GM18498 (cell line): ENCODE data around the gene CCDC200.
"Not testable (repeated sequence)": the region's sequence is repeated elsewhere in the genome, so short reads cannot be mapped to it uniquely, and the experiment has no call there.

ENCODE experiments used
- ATAC-seq: cut with Tn5 transposase; IDR thresholded peaks from one replicate; pipeline ENCODE4 v1.9.1; 2021; ENCODE audit warnings: mild to moderate bottlenecking, moderate library complexity; ENCODE audit not compliant: unreplicated experiment

Gene CCDC200

GRCh38 chr17:43216762-43217613 is 11.4 kb downstream of the CCDC200 start:
- ATAC-seq, result no peak

- ATAC-seq, result no peak
Measured at GRCh38 chr17:43216369-43216761, 12.1 kb downstream of the CCDC200 start.

DNA sequence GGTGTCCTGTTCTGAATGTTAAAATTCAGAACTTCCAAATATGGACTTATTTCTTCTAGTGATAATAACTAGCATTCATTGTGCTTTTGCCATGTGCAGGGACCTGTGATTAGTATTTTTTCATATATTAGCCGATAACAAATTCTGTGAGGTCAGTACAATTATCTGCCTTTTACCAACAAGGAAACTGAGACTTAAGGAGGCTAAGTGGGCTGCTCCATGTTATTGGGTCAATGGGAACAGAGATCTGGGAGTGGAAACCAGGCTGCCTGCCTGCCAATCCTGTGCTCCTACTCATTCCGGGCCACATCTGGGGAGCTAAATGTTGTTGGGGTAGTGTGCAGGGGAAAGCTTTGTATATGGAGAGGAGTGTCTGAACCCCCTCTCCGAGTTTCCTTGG is 13.1 kb downstream of the CCDC200 start:
- no peak for ATAC-seq

DNA sequence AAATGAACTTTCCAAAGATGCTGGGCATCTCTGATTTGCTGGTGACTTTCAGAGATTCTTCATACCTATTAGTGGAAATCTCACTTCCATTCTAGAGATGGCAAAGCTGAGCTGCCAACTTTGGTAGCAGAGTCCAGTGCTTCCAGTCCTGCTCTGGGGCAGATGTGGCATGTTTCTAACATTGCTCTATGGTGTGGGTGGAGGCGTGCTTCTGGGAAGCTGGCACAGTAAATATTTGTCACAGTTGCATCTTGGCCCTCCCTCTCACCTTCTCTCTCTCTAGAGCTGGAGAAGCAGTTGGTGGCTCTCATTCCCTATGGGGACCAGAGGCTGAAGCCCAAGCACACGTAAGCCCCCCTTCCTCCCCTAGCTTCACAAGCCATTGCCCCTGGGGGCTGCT is 14.9 kb downstream of the CCDC200 start:
- no peak for ATAC-seq

- no peak for ATAC-seq
Measured at GRCh38 chr17:43212641-43213490, 15.6 kb downstream of the CCDC200 start.

GRCh38 chr17:43211480-43212402 is 16.7 kb downstream of the CCDC200 start, which contains the start of gene TMEM106A:
Gene TMEM106A, plus strand, starts transcription at chr17:43211875. Its CDS starts 1,167 bp downstream, at chr17:43213042.
- peak; percentile 78 for ATAC-seq

GRCh38 chr17:43211123-43211479 is 17.3 kb downstream of the CCDC200 start:
- no peak for ATAC-seq

GRCh38 chr17:43210576-43210975 is 17.8 kb downstream of the CCDC200 start:
- ATAC-seq, result no peak

DNA sequence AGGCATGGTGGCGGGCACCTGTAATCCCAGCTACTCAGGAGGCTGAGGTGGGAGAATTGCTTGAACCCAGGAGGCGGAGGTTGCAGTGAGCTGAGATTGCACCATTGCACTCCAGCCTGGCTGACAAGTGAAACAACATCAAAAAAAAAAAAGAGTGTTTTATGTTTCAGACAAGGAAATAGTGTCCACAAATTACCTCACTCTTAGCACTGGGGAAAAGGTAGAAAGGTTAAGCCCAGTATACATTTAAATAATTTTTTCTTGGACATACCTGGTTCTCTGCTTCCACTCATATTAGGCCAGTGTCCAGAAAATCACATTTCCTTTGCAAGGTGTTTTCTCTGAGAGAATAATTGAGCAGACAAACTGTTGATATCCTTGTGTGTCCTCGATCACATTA is 25.4 kb downstream of the CCDC200 start:
- ATAC-seq, result not testable (repeated sequence)

- ATAC-seq, result no peak
Measured at GRCh38 chr17:43200127-43200526, 28.3 kb downstream of the CCDC200 start.

- ATAC-seq, result no peak
Measured at GRCh38 chr17:43199633-43200032, 28.8 kb downstream of the CCDC200 start.

DNA sequence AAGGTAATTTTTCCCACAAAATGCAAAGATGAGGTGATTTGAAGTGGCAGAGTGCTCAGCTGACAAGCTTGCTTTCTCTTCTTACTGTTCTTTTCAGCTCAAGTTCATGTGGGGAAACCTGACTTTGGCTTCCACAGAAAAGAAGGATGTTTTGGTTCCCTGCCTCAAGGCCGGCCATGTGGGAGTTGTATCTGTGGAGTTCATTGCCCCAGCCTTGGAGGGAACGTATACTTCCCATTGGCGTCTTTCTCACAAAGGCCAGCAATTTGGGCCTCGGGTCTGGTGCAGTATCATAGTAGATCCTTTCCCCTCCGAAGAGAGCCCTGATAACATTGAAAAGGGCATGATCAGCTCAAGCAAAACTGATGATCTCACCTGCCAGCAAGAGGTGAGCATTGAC is 35.2 kb downstream of the CCDC200 start:
- no peak for ATAC-seq

GRCh38 chr17:43186656-43187055 is 41.8 kb downstream of the CCDC200 start:
- ATAC-seq, result not testable (repeated sequence)

- ATAC-seq, result no peak
Measured at GRCh38 chr17:43183921-43184320, 44.5 kb downstream of the CCDC200 start.

- ATAC-seq, result no peak
Measured at GRCh38 chr17:43176119-43176570, 52.3 kb downstream of the CCDC200 start.

GRCh38 chr17:43175213-43176118 is 53.0 kb downstream of the CCDC200 start:
- no peak for ATAC-seq

- no peak for ATAC-seq
Measured at GRCh38 chr17:43171586-43172487, 56.6 kb downstream of the CCDC200 start.
